WI38 (cell line): ENCODE results near the gene LGR5.
A peak's percentile ranks its signal among the peaks of the same experiment; 100 is the strongest.

ENCODE experiments used
- H3K4me3 ChIP-seq: 2 replicates; pipeline ENCODE4 v1.5.1; 2011; ENCODE audit warnings: low read depth, mild to moderate bottlenecking, control low read depth, low read length
- TF ChIP-seq, protein P1 (sequence below): IDR thresholded peaks from 2 replicates; pipeline ENCODE4 v1.5.1; 2012; ENCODE audit warnings: low read depth, mild to moderate bottlenecking, control low read depth, low read length

The LGR5 gene, protein sequence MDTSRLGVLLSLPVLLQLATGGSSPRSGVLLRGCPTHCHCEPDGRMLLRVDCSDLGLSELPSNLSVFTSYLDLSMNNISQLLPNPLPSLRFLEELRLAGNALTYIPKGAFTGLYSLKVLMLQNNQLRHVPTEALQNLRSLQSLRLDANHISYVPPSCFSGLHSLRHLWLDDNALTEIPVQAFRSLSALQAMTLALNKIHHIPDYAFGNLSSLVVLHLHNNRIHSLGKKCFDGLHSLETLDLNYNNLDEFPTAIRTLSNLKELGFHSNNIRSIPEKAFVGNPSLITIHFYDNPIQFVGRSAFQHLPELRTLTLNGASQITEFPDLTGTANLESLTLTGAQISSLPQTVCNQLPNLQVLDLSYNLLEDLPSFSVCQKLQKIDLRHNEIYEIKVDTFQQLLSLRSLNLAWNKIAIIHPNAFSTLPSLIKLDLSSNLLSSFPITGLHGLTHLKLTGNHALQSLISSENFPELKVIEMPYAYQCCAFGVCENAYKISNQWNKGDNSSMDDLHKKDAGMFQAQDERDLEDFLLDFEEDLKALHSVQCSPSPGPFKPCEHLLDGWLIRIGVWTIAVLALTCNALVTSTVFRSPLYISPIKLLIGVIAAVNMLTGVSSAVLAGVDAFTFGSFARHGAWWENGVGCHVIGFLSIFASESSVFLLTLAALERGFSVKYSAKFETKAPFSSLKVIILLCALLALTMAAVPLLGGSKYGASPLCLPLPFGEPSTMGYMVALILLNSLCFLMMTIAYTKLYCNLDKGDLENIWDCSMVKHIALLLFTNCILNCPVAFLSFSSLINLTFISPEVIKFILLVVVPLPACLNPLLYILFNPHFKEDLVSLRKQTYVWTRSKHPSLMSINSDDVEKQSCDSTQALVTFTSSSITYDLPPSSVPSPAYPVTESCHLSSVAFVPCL

DNA sequence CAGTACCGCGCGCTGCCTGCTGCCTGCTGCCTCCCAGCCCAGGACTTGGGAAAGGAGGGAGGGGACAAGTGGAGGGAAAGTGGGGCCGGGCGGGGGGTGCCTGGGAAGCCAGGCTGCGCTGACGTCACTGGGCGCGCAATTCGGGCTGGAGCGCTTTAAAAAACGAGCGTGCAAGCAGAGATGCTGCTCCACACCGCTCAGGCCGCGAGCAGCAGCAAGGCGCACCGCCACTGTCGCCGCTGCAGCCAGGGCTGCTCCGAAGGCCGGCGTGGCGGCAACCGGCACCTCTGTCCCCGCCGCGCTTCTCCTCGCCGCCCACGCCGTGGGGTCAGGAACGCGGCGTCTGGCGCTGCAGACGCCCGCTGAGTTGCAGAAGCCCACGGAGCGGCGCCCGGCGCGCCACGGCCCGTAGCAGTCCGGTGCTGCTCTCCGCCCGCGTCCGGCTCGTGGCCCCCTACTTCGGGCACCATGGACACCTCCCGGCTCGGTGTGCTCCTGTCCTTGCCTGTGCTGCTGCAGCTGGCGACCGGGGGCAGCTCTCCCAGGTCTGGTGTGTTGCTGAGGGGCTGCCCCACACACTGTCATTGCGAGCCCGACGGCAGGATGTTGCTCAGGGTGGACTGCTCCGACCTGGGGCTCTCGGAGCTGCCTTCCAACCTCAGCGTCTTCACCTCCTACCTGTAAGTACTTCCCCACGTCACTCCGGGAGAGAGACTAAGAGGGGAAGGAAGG, at the start of gene LGR5:
TSS of gene LGR5 (plus strand) at position 186 of the 732 bp plus-strand sequence. CDS start at position 469, 283 bp downstream.
- TF ChIP-seq, protein P1, sequence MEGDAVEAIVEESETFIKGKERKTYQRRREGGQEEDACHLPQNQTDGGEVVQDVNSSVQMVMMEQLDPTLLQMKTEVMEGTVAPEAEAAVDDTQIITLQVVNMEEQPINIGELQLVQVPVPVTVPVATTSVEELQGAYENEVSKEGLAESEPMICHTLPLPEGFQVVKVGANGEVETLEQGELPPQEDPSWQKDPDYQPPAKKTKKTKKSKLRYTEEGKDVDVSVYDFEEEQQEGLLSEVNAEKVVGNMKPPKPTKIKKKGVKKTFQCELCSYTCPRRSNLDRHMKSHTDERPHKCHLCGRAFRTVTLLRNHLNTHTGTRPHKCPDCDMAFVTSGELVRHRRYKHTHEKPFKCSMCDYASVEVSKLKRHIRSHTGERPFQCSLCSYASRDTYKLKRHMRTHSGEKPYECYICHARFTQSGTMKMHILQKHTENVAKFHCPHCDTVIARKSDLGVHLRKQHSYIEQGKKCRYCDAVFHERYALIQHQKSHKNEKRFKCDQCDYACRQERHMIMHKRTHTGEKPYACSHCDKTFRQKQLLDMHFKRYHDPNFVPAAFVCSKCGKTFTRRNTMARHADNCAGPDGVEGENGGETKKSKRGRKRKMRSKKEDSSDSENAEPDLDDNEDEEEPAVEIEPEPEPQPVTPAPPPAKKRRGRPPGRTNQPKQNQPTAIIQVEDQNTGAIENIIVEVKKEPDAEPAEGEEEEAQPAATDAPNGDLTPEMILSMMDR = no peak
- H3K4me3 ChIP-seq = peak within 1 kb of the TSS; percentile 54

DNA sequence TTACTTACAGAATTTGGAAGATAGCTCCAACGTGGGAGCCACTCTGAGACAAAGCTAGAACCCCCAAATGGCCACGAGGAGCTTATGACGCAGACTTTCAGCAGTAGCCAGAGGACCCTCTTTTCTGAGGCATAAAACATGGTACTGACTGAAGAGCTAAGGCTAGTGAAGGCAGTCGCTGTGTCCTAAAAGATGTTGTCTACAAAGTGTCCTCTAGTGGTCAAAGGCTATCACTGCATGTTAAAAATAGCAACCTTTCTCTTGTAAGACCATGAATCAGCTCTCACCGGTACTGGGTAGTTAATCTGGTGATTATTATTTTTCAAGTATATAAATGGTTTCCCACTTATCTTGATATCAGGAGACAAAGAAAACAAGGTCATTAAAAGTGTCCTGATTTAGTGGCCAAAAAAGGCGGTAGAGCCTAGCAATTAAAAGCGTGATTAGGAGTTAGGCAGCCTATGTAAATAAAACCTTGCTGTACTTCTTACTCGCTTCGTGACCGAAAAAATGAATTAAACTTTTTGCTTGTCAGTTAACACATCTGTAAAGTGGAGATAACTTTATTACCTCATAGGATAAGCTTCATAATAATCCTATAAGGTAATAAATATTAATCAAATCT, 47.0 kb upstream of the LGR5 start:
- TF ChIP-seq, protein P1 = peak; percentile 82
- no peak overlapping the region for H3K4me3 ChIP-seq

DNA sequence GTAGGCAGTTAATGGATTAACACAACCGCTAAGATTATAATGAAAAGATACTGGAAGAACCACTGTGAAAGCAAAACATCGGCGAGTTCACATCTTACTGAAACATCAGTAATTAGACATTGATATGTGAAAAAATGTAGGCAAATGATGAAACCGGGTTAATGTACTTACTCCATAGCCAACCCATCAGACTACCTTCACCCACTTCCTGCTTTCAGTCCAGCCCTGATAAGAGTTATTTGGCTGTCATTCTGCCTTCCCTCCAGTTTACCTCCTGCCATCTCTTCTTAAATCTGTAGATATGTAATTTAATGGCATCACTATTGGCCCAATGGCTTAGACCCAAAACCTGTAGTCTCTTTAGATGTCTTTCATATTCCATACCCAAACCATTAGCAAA, 46.0 kb upstream of the LGR5 start:
- no peak overlapping the region for H3K4me3 ChIP-seq
- TF ChIP-seq, protein P1 = no peak

DNA sequence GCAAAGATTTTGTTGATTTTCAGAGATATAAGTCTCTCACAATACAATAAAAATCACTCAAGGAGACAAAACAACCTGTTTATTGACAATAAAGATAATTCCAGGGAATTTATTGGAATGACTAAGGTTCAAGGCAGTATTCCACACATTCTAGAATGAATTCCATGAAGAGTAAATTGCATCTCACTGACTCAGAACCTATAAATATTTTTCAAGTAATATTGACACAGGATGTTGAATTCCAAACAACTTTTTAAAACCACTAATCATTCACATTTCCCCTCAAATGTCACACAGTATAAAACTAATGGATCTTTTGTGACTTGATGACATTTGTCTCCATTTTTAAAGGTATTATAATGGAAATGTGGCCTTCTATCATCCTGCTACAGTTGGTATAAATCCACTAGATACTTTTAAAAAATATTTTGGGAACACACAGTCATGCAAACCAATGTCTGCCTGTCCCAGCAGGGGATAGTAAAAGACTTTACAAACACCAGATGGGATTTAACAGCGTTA, 42.1 kb upstream of the LGR5 start:
- H3K4me3 ChIP-seq = no peak overlapping the region
- TF ChIP-seq, protein P1 = no peak

DNA sequence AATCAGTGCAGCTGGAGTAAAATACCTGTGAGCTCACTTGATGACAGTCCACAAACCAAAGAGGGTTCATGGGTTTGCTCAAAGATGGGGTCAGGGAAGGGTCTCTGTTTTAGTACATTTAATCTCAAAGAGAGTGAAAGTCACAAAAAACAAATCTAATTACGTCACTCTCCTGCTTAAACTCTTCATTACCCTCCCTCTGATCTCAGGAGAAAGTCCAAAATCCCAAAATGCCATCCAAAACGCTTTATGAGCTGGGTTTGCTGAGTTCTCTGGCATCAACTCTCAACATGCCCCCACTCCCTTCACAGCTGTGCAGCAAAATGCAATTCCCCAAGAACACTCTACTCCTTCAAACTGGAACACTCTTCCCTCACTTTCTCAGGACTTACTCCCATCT, 40.4 kb upstream of the LGR5 start:
- TF ChIP-seq, protein P1 = no peak
- no peak overlapping the region for H3K4me3 ChIP-seq

DNA sequence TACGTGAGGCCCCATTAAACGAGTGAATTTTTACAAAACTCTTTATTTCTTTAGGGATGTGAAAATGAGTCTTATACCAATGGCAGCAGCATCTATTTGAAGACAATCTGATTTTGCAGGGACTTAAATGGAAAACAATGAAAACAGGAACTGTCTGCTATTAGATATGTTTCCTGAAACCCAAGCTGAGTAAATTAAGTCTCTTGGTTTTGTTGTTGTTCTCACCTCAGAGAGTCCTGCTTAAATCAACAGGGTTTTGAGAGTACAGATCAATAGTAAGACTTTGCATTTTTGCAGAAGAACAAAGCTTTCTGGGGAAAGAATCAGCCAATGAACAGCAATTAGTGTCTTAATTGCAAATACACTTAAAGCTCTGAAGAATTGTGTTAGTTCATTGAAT, 39.1 kb upstream of the LGR5 start:
- TF ChIP-seq, protein P1 = no peak
- H3K4me3 ChIP-seq = no peak overlapping the region
